Lower leg skin (tissue), 4 donors: Measurements from ENCODE around the gene FAM131C. TPM values are rescaled to one million over a fixed set of nuclear protein-coding genes. Genes with fewer than 3 reads are reported as not detected.

Experiments used
- DNase-seq, 2 donors: peaks; one replicate each; pipeline ENCODE4 v3.0.0-alpha.2; 2019; ENCODE audit warnings: low spot score in 2 of 2
- H3K4me3 ChIP-seq: fragments of 200-600 bp; sonication (generic); 2 replicates; pipeline ENCODE4 v1.5.1; 2017; ENCODE audit warnings: mild to moderate bottlenecking, low read depth; ENCODE audit not compliant: poor library complexity, severe bottlenecking
- CTCF ChIP-seq, 3 donors: fragments of 450-650 bp; IDR thresholded peaks; one replicate each; pipeline ENCODE4 v1.5.1; 2016; ENCODE audit warnings: antibody characterized with exemption in 3 of 3, mild to moderate bottlenecking in 3 of 3, moderate library complexity in 2 of 3
- POLR2A ChIP-seq, 2 donors: fragments of 450-650 bp; IDR thresholded peaks; one replicate each; pipeline ENCODE4 v1.6.1; 2016 to 2017; ENCODE audit warnings: antibody characterized with exemption in 2 of 2, mild to moderate bottlenecking in 1 of 2, moderate library complexity in 1 of 2
- WGBS, 2 donors: methylation state at CpG; one replicate each; pipeline ENCODE4 v1.1.5; 2018; 5-methylcytosine and 5-hydroxymethylcytosine counted together
- intact Hi-C: fragments of 100-400 bp; cut with DNase I; formaldehyde crosslinking; loops from one replicate; pipeline ENCODE4 v1.15.0; 2023; ENCODE audit warnings: low total_unique reads
- total RNA-seq, 4 donors: library from RNA; depleted of rRNA; stranded (reverse); fragments of >200 nt; gene quantifications; one replicate each; pipeline ENCODE4 v1.1.0, GENCODE V29; 2016

Gene FAM131C
- total RNA-seq, 4 donors from 2014 or later = 1.1 to 2.6 (median 1.7) TPM

GRCh38 chr1:16116002-16116401 lies 42.6 kb upstream of the FAM131C start:
- TF ChIP-seq POLR2A (IDR thresholded peaks at IDR 0.05) (no peak), CTCF (IDR thresholded peaks at IDR 0.05) (no peak)
- no peak for DNase-seq
- WGBS, 2 donors = 79 to 84% methylated on average over 12 to 15 of the region's 16 CpGs
- intact Hi-C loops = no loop called here
- H3K4me3 ChIP-seq = no peak overlapping the region

DNA sequence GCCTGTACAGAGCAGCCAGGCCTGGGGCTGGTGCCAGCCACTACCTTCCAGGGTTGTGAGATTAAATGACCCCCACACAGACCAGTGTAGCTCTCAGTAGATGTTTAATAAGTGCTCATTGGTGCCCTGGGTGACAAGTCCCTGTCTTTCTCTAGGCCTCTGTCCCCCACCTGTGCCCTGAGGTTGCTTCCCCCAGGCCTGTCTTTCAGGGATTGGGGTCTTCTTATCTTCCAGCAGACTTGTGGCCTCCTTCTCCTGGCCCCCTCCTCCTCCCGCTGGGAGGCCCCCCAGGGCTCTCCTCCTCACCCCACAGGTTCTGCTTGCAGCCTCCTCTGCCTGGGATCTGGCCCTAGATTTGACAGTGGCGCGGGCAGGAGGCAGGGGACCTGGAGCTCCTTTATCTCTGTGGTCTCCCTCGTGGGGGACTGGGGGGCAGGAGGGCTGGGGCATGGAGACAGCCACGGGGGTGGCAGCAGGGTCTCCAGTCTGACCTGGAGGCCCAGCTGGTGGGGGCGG lies 42.1 kb upstream of the FAM131C start:
- H3K4me3 ChIP-seq = no peak overlapping the region
- WGBS, 2 donors = 66 to 91% methylated on average over 3 to 5 of the region's 6 CpGs
- intact Hi-C loops = no loop called here
- no peak for TF ChIP-seq CTCF (IDR thresholded peaks at IDR 0.05)
- no peak for TF ChIP-seq POLR2A (IDR thresholded peaks at IDR 0.05)
- DNase-seq = no peak

- 84 to 88% methylated on average over 21 to 23 of the region's 23 CpGs for WGBS, 2 donors
- TF ChIP-seq POLR2A (IDR thresholded peaks at IDR 0.05) (no peak), CTCF (IDR thresholded peaks at IDR 0.05) (no peak)
- no peak overlapping the region for H3K4me3 ChIP-seq
- intact Hi-C loops = no loop called here
- DNase-seq = no peak
Measured at GRCh38 chr1:16114527-16115467, 41.3 kb upstream of the FAM131C start.

DNA sequence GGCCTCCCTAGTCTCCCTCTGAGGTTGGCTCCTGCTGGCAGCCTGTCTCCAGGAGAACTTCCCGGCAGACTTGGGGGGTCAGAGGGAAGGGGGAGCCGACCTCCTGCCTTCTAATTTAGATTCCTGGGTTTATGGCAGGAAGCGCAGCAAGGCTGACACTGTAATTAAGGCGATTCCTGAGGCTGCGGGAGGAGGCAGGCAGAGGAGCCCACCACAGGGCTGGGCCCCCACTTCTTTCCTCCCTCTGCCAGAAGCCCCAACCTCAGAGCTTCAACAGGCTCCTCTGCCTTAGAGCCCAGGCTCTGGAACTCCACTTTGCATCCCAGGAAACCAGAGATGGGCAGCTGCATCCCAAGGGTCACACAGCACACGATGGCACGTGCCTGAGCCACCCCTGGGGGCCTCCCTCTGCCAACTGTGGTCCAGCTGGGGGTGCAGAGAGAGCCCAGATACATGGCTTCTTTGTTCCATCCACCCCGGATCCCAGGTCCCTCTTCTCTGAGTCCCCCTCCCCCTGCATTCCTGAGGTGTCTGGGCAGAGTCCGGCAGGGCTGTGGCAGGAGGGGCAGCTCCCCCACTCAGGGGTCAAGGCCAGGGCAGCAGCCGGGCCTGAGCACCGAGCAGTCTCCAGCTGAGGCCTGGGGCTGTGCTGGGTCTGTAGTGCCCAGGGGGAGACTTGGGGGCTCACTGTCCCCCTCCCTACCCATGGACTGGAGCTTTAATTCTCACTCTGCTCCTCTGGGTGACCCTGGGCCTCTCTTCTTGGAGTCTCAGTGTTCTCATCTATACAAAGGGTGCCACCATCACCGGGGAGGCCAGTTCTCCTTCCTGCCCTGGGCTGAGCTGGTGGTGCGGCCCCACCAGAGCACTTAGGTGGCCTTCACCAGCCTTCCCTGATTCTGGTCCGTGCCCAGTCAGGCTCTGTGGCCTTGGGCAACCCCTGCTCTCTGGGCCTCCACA lies 39.4 kb upstream of the FAM131C start:
- WGBS, 2 donors = 76 to 85% methylated on average over 14 of the region's 14 CpGs
- DNase-seq = no peak
- H3K4me3 ChIP-seq = no peak overlapping the region
- TF ChIP-seq CTCF (IDR thresholded peaks at IDR 0.05) = no peak
- TF ChIP-seq POLR2A (IDR thresholded peaks at IDR 0.05) = no peak
- intact Hi-C loops = no loop called here

GRCh38 chr1:16111771-16112595 lies 38.5 kb upstream of the FAM131C start:
- no peak overlapping the region for H3K4me3 ChIP-seq
- intact Hi-C loops = no loop called here
- no peak for TF ChIP-seq CTCF (IDR thresholded peaks at IDR 0.05)
- no peak for DNase-seq
- whole genome bisulfite sequencing, 2 donors = 49 to 50% methylated on average over 13 to 15 of the region's 15 CpGs
